NT2/D1 (cell line): ENCODE data around the gene C6orf132.
"Not testable (repeated sequence)": the region's sequence is repeated elsewhere in the genome, so short reads cannot be mapped to it uniquely, and the experiment has no call there.

ENCODE experiments used
- SUZ12 ChIP-seq: IDR thresholded peaks from 2 replicates; pipeline ENCODE4 v1.6.1; 2011; ENCODE audit not compliant: insufficient read length, insufficient read depth; ENCODE audit errors: extremely low read depth
- YY1 ChIP-seq: IDR thresholded peaks from 2 replicates; pipeline ENCODE4 v1.6.1; 2011; ENCODE audit not compliant: insufficient read length, insufficient read depth
- ZNF274 ChIP-seq: IDR thresholded peaks from 2 replicates; pipeline ENCODE4 v1.6.1; 2011; ENCODE audit warnings: mild to moderate bottlenecking, low read depth, low read length

DNA sequence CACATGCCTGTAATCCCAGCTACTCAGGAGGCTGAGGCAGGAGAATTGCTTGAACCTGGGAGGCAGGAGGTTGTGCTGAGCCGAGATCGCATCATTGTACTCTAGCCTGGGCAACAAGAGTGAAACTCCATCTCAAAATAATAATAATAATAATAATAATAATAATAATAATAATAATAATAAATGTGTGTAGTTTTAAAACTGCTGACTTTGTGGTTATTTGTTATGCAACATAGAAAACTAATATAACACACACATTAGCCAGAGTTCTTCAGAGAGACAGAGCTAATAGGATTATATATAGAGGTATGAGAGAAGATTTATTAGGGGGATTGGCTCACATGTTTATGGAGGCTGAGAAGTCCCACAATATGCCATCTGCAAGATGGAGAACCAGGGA is 27.4 kb upstream of the C6orf132 start:
- TF ChIP-seq YY1, SUZ12, ZNF274: not testable (repeated sequence)
